HG03469 (cell line): ENCODE results near the gene MBNL1.

Source experiments
- ATAC-seq: cut with Tn5 transposase; IDR thresholded peaks from one replicate; pipeline ENCODE4 v1.9.1; 2021; ENCODE audit warnings: mild to moderate bottlenecking, moderate library complexity, moderate number of reproducible peaks; ENCODE audit not compliant: unreplicated experiment

Gene MBNL1, protein sequence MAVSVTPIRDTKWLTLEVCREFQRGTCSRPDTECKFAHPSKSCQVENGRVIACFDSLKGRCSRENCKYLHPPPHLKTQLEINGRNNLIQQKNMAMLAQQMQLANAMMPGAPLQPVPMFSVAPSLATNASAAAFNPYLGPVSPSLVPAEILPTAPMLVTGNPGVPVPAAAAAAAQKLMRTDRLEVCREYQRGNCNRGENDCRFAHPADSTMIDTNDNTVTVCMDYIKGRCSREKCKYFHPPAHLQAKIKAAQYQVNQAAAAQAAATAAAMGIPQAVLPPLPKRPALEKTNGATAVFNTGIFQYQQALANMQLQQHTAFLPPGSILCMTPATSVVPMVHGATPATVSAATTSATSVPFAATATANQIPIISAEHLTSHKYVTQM

DNA sequence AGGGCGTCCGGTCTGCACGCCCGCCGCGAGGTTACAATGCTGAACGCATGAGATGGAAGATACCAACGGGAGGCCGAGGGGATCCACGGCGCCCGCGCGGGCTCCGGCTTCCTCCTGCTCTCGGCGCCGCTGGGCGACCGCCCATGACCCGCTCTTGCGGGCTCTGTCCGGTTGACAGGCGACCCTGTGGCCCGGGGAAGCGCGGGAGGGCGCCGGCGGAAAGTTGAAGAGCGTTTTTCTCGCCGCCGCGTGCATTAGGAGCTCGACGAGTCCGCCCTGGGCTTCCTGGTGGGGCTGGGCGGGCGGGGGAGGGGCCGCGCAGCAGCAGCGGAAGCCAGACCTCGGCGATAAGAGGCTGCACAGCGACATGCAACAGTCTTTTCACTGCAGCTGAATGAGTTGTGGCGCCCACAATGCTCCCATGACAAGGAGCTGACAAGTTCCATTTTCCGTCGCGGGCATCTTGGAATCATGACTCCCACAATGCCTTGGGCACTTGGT is at the start of gene MBNL1:
TSS of gene MBNL1 (plus strand) at position 375 of the 501 bp plus-strand sequence. CDS start 31,265 bp downstream, outside the sequence.
- peak; percentile 35 for ATAC-seq

DNA sequence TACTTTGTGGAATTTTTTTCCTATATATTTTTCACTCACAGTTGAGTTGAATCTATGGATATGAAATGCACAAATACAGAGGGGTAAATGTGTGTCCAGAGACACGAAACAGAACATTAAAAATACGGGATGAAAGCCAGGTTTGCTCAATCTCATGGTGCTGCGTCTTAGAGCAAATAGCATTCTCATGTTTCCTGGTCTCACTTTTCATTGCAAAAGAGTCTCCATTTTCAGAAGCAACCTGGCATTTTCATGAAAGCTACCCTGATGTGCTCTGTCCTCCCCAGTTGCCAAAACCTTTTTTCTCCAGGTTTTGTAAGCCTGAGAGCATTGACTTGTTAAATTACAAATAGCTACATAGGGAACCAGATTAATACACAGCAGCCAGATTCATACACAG is 49.5 kb upstream of the MBNL1 start:
- no peak for ATAC-seq

DNA sequence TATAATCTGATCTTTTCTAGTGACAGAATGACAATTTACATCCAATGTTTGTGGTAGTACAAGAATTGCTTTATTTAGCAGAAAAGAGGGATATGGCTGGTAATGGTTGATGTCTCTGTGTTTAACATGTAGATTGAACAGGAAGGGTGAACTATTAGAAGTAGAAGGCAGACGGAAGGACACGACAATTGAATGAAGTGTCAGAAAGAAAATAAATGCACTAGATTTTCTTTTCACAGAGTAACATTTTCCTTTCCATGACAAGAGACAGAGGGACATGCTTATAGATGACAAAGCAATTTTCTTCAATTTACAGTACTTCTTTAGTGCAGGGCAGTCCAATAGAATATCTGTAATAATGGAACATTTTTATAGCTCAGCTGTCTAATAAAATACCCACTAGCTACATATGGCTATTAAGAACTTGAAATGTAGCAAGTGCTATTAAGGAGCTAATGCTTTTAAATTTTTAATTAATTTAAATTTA is 48.9 kb upstream of the MBNL1 start:
- no peak for ATAC-seq

DNA sequence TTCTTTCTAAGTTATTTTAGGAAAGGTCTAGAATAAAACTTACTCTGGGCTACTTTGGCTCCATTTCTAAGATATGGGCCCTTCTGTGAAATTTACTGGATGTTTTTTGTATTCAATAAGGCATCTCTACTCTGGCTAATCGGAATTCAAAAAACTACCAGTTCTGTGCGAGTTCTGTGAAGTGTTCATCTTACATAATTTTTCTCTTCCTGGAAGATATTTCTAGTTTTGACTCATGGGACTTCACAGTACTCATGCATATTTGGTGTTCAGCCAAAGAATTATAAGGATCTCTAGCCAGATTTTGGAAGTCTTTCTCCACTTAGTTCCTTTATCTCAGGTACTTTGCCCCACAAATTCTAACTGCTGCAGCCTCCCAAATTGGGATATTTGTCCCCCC is 46.4 kb upstream of the MBNL1 start:
- ATAC-seq: no peak

DNA sequence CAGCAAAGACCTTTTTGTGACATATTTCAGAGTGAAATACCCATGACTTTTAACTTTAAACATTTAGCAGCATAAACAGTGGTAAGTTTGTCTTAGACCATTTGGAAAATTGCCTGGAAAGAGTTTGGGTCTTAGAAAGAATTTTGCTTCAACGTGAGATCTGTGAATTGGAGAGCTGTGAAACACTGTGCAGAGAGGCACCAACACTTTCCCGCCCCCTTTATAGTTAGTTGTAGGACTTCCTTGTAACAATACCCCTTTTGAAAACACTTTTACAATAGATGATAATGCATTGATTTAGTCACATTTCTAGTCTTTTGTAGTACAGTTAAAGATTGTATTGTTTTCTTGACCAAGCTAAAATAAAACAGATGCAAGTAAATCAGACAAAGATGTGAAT is 43.5 kb upstream of the MBNL1 start:
- no peak for ATAC-seq

DNA sequence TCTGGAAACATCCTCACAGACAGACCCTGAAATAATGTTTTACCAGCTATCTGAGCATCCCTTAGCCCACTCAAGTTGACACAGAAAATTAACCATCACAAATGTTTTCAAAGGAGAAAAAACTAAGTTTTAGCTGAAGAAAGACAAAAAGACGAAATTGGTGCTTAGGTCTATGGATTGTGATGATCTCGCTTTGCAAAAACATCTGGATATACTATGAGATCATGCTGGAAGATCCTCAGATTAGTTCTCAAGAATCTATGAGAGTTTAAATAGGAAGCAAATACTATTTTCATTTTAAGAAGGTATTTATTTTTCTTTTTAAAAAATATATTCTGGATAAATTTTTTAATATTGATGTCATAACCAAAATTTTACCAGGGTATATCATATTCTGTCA is 42.6 kb upstream of the MBNL1 start:
- no peak for ATAC-seq

DNA sequence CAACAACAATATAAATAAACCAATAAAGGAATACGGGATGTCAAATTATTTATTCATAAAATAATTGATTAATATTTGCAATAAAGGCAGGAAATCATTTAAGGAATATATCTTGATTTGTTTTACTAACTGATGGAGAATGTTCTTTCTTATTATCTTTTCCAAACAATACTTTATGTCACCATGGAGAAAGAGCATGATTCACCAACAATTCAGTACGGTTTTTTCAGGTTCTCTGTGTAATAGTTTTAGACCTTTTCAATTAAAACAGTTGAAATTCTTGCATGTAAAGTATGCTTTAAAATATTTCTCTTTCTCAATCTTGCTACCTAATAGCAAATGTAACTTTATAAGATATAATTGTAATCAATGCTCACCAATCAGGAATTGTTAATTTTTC is 41.7 kb upstream of the MBNL1 start:
- ATAC-seq: no peak

DNA sequence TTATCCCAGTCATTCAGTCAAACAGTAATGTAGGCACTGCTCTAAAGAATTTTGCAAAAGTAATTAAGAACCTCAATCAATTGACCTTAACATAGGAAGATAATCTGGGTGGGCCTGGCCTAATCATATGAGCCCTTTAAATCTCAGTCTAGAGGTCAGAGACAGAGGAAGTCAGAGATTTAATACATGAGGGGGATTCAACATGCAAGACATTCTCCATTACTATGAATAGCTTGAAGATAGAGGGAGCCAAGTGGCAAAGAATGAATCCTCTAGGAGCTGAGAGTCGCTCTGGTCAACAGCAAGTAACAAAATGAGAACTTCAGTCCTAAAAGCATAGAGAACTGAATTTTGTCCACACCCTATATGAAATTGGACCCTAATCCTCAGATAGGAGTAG is 39.0 kb upstream of the MBNL1 start:
- no peak for ATAC-seq

DNA sequence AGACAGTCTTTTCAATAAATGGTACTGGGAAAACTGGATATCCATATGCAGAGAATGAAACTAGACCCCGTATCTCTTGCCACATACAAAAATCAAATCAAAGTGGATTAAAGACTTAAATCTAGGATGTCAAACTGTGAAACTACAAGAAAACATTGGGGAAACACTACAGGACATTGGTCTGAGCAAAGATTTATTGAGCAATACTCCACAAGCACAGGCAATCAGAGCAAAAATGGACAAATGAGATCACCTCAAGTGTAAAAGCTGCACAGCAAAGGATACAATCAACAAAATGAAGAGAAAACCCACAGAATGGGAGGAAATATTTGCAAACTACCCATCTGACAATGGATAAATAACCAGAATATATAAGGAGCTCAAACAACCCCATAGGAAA is 38.4 kb upstream of the MBNL1 start:
- ATAC-seq: no peak

DNA sequence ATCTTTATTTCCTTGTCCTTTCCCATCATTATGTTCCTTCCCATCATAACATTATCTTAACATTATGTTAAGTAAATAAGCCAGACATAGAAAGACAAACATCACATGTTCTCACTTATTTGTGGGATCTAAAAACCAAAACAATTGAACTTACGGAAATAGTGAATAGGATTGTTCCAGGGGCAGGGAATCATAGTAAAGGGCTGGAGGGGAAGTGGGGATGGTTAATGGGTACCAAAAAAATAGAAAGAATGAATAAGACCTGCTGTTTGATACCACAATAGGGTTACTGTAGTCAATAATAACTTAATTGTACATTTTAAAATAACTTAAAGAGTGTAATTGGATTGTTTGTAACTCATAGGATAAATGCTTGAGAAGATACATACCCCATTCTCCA is 36.7 kb upstream of the MBNL1 start:
- ATAC-seq: no peak

DNA sequence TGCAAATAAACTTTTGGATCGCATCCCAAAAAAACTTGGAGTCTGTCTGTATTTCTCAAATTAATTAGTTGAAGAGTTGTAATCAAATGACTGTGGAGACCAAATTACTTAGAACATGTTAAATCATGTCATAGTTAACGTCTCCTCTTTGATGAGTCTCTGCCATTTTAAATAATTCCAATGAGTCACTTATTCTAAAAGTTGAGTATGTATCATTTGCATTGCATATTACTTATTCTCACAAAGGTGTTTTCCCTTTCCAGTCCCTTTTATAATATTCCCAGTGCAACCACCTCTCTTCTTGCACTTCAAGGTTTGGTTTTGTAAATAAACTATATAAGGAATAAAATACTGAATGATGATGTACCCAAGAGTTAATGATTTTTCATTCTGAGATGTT is 36.0 kb upstream of the MBNL1 start:
- no peak for ATAC-seq

DNA sequence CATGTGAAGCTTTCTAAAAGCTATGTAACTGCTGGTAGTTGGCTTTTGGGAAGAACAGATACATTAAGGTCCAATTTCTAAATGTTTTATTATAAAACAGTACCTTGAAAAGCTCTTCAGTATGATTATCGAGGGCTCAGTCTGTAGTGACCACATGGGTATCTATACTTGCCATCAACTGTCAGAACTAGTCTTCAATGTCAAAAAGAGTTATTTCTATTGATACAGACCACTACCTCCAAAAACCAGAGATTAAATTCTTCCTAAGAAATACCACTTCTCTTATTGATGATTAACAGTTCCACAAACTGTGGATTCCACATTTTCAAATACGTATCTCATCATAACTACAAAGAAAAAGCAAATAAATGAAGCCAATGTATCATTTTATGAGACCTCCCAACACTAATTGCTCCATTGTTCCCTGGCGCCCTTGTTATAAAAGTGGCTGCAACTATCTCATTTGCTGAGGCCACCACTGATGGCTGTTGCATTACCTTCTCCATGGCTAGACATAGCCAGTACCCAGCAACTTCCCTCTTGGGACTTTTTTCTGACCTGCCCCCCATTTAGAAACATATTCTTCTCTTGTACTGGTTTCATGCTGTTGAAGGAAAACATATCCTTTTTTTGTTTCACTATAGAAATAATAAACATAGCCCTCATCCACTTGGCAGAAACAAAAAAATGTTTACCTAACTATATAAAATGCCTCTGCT is 33.9 kb upstream of the MBNL1 start:
- no peak for ATAC-seq

DNA sequence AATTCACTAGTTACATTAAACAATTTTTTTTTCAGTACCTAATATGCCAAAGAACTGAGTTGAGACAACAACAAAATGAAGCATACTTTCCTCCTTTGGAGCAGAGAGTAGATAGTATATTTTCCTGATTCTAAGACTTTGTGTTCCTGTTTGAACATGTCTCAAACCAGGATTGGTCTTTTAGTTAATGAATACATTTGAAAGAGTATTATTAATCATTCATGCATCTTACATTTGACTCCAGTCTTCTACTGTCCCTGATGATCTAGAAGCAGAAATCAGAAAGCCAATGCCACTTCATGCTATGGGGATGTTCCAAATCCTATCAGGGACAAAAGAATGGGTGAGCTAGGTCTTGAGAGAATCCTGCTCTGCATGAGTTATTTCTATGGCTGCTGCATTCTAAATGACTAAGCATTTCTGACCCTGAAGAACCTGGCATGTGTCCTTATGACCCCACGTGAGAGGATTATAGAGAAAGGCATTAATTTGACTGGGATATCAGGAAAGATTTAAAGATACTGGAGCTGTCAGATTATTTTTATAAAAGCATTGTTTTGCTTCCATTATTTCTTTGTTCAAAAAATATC is 32.9 kb upstream of the MBNL1 start:
- no peak for ATAC-seq

DNA sequence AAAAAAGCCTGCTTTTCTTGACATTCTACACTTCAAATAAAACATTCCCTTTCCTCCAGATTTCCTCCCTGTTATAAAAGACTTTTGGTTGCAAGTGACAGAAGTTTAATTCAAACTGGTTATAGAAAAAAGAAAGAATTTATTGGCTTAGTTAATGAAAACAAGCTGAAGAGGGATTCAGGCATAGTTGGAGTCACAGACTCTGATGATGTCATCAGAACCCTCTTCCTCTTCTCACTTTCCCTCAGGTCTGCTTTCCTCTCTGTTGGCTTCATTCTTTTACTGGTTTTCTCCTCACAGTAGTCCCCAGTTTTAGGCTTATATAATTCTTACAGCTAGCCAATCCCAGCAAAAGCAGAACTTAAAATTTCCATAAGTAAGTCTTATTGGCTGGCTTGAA is 32.0 kb upstream of the MBNL1 start:
- ATAC-seq: no peak

DNA sequence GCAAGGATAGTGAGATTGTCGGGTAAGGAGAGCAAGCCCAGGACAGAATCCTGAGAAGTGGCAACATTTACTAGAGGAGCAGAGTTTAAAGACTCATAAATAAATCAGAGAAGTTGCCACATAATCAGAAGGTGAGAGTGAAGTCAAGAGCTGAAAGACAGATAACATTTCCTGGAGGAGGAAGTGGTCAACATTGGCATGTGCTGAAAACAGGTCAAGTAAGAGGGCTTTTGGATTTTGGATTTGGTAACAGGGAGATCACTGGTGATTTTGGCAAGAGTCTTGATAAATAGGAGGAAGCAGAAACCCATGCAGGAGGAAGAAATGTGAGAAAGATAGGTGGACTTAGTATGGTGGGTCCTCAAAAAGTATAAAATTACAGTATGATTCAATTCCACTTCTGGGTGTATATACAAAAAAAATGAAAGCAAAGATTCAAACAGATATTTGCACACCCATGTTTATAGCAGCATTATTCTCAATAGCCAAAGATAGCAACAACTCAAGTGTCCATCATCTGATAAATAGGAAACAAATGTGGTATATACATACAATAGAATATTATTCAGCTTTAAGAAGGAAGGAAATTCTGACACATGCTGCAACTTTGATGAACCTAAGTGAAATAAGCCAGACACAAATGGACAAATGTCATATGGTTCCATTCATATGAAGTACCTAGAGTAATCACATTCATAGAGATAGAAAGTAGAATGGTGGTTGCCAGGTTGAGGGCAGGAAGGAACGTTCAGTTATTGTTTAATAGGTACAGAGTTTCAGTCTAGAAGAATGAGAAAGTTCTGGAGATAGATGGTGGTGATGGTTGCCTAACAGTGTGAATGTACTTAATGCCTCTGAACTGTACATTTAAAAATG is 27.3 kb upstream of the MBNL1 start:
- peak; percentile 43 for ATAC-seq

DNA sequence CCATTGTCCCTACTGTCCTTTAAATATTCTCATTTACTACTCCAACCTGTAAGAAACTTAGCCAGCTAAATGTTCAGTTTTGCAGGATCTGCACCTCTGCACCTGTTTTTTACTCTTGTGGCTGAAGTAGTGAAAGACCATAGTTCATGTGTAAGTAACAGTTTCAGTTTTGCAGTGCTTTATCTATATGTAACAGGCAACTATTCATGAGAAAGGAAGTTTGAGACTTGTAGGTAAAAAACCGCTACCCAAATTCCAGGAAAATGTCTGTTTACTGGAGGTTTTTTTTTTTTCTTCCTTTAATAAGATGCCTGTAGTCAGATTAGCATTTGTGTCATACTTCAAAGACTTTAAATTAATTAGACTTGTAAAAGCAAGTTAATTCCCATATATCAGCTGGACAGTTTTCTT is 25.4 kb upstream of the MBNL1 start:
- peak; percentile 54 for ATAC-seq

DNA sequence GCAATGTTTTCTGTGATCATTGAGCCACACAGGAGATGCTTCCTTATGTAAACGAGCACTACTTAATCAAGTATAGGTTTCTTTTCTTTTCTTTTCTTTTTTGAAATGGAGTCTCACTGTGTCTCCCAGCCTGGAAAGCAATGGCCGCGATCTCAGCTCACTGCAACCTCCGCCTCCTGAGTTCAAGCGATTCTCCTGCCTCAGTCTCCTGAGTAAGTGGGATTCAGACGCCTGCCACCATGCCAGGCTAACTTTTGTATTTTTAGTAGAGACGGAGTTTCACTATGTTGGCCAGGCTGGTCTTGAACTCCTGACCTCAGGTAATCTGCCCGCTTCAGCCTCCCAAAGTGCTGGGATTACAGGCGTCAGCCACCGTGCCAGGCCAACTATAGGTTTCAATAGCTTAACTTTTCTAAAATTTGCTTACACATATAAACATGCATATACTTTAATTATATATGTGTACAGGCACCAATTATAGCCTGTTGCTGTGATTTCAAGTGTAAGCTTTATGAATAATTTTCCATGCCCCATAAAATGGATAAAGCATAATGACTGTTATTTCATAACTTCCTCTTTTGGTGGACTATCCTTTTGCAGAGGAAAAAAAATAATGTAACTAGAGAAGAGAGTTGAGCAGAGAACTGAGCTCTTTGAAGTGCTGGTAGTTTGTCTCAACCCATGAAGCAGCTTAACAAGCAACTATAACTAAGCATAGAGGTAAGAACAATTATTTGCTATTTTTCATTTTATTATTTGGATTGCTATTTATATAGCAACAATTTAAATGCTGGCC is 24.8 kb upstream of the MBNL1 start:
- peak; percentile 25 for ATAC-seq

DNA sequence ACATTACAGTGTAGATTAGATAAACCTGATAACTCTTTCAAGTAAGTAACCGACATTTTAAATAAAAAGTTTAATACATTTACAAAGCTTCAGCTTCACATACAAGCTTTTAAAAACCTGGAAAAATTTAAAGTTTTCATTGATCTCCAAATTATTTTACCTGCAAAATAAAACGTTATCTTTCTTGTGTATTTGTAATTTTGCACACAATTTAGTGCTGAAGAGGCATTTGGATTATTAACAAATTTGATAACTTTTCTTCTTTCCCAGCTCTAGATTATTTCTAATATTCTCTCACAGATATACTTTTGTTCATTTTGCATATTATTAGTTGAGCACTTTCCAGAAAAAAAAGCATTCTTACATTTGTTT is 24.2 kb upstream of the MBNL1 start:
- ATAC-seq: no peak

DNA sequence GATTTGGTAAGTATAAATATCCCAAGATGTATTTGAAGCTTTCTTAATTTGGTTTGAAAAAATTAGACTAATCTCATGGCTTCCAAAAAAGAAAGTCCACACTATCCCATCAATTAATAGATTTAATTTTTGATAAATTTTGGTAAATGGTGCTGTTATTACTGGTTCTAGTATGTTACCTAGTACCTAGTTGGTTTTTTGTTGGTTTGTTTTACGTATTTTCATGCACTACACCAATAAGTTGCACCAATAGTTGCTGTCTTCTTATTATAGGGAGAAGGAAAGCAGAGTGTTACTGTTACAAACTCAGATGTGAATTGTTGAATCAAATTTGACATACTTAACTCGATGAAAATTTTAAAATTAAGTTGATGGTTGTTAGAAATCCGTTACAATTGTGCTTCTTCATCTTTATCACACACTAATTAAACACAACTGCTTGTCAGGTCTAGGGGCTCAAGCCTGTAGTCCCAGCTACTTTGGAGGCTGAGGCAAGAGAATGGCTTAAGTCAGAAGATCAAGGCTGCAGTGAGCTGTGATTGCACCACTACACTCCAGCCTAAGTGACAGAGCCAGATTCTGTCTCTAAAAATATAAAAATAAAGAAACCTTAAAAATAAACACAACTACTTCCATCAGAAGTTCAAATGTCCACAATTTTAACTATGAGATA is 23.1 kb upstream of the MBNL1 start:
- ATAC-seq: no peak
